Activated effector memory CD4-positive, alpha-beta T cell treated with anti-CD3 and anti-CD28 coated beads, Interleukin-2, amount 50 U/mL, for 16 hours (primary cell): ENCODE results near the gene KBTBD4.
A peak's percentile ranks its signal among the peaks of the same experiment; 100 is the strongest.

ENCODE experiments used
- DNase-seq: peaks from one replicate; pipeline ENCODE4 v3.0.0-alpha.2; 2020

Gene KBTBD4

DNA sequence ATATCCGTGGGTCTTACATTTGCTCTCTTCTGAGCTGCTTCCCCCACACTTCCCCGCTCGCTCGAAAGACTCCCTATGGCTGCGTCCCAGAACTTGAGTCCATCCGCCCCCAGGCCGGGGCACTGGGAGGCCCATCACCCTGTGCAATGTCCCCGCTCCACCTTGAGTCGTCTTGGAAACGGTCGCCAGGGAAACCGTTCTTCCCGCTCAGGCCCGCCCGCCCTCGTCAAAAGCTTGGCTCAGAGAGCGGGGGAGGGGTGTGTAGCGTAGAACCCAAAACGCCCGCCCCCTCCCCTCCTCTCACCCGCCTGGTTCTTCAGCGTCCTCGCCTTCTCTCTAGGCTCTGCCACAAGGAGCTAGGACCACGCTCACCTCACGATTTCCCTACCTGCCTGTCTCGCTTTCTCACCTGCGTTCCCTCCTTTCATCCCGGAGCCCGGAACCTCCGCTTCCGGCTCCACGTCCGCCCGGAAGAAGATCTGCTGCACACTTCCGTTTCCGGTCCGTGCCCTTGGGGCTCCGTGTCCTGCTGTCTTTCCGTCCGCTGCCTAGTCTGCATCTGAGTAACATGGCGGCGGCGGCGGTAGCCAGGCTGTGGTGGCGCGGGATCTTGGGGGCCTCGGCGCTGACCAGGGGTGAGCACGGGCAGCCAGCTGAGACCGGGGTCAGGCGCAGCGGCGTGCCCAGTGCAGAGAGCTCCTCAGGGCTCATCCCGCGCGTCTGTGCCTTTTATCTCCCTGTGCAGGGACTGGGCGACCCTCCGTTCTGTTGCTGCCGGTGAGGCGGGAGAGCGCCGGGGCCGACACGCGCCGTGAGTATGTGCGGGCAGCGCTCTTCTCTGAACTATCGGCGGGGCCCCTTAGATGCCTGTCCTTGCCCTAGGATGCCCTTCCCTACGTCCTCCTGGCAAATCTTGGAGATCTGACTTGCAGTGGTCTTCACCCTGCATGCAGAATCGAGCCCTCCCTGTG is at the start of gene KBTBD4, which contains the start of gene NDUFS3:
Gene KBTBD4, minus strand, starts transcription at position 447 of the 971 bp plus-strand sequence. Its CDS starts 19 bp downstream, at position 428.
Gene NDUFS3, plus strand, starts transcription at position 551 of the 971 bp plus-strand sequence. Its CDS starts 18 bp downstream, at position 569.
- DNase-seq = peak; percentile 96

- no peak for DNase-seq
Observed at GRCh38 chr11:47628026-47628425, 49.3 kb upstream of the KBTBD4 start.

GRCh38 chr11:47626234-47626633 is 47.5 kb upstream of the KBTBD4 start:
- DNase-seq = no peak

- no peak for DNase-seq
Observed at GRCh38 chr11:47620836-47621378, 42.1 kb upstream of the KBTBD4 start.

- no peak for DNase-seq
Observed at GRCh38 chr11:47617417-47617809, 38.6 kb upstream of the KBTBD4 start.

- DNase-seq = no peak
Observed at GRCh38 chr11:47616726-47617416, 38.1 kb upstream of the KBTBD4 start.

- no peak for DNase-seq
Observed at GRCh38 chr11:47615249-47615648, 36.5 kb upstream of the KBTBD4 start.

DNA sequence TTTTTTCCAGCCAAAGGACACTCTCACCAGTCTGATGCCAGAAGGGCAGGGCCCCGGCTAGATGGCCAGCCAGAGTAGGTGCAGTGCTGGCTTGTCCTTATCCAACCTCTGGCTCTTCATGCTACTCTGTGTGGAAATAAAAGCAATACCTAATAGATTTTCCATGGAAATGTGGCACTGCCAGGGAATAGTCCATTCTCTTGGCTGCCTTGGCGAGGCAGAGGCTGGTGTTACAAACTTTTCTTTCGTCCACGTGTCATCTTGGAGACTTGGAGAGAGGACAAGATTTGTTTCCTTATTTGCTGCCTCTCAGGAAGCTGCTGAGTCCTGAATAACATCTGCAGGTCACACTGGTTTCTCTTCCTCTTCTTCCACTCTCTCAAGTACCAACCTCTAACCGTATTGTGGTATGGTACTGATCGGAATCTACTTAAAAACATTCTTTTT is 32.6 kb upstream of the KBTBD4 start:
- DNase-seq = no peak

- DNase-seq = no peak
Observed at GRCh38 chr11:47609675-47610074, 30.9 kb upstream of the KBTBD4 start.

GRCh38 chr11:47607380-47607779 is 28.6 kb upstream of the KBTBD4 start:
- no peak for DNase-seq

DNA sequence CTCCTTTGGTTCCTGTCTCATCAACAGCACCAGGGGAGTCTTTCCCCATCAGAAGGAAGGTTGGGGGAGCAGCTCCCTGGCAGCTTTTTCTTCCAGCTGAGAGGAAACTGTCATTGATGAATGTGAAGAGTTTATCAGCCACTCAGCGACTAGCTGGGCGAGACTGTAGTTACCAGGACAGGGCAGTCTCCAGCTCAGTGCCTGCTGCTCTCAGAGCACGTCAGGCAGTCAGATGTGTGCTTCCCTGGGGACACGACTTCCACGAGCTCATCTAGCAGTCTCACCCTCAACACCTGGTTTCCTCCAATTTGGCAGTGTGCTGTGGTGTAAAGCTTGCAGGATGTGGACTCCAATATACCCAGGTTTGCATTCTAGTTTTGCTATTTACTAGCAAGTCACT is 28.0 kb upstream of the KBTBD4 start:
- no peak for DNase-seq

DNA sequence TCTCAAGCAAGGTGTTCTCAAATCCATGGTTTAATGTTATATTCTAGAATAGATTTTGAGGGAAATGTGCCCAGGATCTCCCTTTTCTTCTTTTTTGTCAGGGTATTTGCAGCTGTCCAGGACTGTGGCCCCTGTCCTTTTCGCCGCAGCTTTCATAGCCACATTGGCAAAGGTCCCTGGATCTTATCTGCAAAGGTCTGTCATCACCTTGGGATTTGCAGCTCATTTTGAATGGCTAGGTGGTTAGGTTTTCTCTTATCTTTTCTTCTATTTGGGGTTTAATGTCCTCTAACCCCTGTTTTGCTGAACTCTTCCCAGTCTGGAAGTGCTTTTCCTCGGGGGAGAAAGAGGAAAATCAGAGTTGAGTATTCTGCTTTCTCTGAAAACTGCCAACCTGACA is 27.2 kb upstream of the KBTBD4 start:
- no peak for DNase-seq

DNA sequence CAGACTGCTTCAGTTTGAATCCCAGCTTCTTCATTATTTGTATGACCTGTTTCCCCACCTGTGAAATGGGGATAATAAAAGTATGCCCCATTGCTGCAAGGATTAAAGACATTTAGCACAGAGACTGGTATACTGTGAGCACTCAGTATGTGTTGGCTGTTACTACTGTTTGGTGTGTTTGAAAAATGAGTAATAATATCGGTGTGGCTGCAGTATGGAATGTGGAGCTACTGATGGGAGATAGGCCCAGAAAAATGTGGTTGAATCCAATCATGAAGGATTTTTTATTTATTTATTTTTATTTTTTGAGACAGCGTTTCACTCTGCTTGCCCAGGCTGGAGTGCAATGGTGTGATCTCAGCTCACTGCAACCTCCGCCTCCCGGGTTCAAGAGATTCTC is 24.5 kb upstream of the KBTBD4 start:
- no peak for DNase-seq

DNA sequence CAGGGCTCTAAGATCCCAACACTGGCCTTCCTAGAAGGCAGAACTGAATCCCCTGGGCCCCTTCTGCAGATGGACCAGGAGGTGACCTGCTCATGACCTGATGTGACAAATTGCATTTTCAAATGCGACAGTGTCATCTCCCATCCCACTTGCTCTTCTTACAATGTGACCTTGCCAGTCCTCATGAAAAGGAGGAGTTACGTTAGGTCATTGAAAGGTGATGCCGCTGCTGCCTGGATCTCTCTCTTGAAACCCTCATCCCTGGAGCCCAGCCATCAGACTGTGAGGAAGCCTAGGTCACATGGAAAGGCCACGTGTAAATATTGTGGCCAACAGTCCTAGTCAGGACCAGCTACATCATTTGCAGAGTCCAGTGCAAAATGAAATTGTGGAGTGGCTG is 21.1 kb upstream of the KBTBD4 start:
- DNase-seq = peak; percentile 16

DNA sequence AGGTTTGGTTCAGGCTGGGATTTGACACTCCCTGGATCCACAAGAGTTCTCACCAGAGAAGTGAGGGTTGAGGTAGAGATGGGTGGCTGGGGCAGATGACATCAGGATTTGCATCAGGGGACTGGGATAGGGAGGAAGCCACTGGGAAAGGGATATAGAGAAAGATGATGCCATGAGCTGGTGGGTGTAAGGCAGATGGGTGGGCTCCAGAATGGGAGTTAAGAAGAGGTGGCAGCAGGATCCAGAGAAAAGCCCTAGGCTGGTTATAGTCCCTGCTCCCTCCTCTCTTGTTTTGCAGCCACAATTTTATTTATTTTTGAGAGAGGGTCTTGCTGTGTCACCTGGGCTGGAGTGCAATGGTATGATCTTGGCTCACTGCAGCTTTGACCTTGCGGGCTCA is 17.2 kb upstream of the KBTBD4 start:
- DNase-seq = no peak

DNA sequence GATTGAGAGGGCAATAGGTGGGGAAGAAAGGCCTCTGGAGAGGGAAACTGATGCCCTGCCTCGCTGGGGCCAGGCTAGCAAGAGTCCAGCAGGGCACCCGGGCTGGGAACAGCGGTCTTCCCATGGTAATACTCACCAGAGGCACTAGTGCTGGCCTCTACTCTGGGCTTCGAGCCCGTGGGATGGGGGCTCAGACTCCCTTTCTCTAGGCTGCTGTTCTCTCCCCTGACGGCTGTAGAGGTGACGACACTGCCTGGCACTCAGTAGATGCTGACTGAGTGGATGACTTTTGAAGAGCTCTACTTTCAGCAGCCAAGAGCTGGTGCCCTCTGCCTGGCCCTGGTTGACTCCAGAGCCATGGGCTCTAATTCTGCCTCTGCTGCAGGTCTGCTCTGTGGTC is 16.3 kb upstream of the KBTBD4 start:
- no peak for DNase-seq

DNA sequence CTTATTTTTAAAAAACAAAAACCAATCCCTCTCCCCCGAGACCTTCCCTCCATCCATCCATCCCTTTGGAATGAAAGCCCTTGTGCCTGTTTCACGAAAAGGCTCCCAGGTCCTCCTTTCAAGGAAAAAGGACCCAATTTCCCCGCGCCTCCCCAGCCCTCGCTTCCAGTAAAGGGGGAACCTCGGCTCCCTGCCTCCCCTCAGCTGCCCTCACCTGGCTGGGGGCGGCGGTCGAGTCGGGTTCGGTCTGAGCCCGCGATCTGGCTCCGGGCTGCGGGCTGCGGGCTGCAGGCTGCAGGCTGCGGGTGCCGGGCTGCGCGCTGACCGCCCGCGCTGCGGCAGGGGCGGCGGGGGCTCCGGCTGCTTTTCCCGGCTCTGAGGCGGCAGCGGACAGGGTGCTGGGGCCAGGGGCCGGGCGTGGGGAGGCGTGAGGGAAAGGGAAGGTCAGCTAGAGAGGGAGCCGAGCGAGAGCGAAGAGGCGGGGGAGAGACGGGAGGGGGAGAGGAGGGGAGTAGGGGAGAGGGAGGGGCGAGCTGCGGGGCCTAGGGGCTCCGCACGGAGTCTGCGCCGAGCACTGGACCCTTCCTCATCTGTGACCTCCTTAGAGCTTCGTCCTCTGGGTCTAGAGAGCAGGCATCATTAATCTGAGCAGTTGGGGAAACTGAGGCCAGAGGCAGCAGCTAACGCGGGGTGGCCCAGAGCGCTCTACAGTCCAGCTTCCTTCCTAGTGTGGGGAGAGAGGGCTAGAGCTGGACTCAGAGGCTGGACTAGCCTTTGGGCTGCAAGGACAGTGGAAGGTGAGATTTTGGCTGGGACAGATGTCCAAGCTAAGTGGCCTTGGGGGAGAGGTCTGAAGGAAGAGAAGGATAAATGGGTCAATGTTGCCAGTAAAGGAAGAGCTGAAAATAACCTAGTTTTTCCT is 15.4 kb upstream of the KBTBD4 start, which contains the start of gene C1QTNF4:
Gene C1QTNF4, minus strand, starts transcription at position 478 of the 922 bp plus-strand sequence. CDS start 3,601 bp downstream, outside the sequence.
- no peak for DNase-seq

GRCh38 chr11:47593492-47593933 is 14.7 kb upstream of the KBTBD4 start:
- no peak for DNase-seq

- DNase-seq = no peak
Observed at GRCh38 chr11:47592970-47593369, 14.2 kb upstream of the KBTBD4 start.

DNA sequence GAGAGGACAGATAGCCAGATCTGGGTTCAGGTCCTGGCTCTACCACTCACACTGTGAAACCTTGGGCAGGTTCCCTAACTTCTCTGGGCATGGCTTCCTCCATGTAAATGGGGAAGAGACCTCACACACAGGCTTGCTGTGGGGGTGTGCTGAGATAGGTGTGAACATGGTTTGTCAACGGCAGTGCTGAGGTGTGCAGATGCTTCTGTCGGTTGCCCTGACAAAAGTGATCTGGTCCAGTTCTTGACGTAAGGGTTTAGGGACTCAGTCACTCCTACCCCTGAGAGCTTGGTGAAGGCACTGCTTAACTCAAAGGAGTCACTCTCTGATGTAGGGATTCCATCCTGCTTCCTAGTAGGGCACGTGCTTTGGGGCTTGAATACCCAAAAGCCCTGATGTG is 13.5 kb upstream of the KBTBD4 start:
- DNase-seq = no peak

GRCh38 chr11:47591764-47592163 is 13.0 kb upstream of the KBTBD4 start:
- DNase-seq = no peak
